ENCODE measurements around the gene SLC49A4.
A peak's percentile ranks its signal among the peaks of the same experiment; 100 is the strongest.
"Not testable (repeated sequence)": the region's sequence is repeated elsewhere in the genome, so short reads cannot be mapped to it uniquely, and the experiment has no call there.

Gene SLC49A4, protein sequence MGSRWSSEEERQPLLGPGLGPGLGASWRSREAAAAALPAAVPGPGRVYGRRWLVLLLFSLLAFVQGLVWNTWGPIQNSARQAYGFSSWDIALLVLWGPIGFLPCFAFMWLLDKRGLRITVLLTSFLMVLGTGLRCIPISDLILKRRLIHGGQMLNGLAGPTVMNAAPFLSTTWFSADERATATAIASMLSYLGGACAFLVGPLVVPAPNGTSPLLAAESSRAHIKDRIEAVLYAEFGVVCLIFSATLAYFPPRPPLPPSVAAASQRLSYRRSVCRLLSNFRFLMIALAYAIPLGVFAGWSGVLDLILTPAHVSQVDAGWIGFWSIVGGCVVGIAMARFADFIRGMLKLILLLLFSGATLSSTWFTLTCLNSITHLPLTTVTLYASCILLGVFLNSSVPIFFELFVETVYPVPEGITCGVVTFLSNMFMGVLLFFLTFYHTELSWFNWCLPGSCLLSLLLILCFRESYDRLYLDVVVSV

DNA sequence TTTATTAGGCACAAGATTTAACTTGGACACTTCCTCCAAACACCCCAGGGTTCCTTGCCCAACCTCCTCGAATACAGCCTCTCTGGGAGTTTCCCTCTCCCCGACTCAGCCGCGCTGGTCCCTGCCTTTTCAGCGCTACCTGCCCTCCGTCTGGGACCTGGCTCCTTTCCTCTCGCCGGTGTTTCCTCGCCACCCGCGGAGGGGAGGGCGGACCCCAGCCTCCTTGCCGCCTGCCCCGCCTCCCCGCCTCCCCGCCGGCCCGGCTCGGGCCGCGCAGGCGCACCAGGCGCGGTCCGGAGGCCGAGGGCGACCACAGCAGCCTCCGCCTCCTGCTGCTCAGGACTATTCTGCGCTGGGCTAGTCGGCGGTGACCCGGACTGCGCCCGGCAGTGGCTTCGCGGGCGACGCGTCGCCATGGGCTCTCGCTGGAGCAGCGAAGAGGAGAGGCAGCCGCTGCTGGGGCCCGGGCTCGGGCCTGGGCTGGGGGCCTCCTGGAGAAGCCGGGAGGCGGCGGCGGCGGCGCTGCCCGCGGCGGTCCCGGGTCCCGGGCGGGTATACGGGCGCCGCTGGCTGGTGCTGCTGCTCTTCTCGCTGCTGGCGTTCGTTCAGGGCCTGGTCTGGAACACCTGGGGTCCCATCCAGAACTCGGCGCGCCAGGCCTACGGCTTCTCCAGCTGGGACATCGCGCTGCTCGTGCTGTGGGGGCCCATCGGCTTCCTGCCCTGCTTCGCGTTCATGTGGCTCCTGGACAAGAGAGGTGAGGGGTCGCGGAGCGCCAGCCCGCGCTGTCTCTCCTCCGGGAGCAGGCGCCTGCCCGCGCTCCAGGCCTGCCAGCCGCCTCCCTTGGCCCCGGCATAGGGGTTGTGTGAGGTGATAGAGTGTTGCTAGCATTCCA lies at the start of gene SLC49A4:
Gene SLC49A4, plus strand, starts transcription at position 291 of the 895 bp plus-strand sequence. Its CDS starts 124 bp downstream, at position 415.
- DNase-seq = peak; percentile 63

DNA sequence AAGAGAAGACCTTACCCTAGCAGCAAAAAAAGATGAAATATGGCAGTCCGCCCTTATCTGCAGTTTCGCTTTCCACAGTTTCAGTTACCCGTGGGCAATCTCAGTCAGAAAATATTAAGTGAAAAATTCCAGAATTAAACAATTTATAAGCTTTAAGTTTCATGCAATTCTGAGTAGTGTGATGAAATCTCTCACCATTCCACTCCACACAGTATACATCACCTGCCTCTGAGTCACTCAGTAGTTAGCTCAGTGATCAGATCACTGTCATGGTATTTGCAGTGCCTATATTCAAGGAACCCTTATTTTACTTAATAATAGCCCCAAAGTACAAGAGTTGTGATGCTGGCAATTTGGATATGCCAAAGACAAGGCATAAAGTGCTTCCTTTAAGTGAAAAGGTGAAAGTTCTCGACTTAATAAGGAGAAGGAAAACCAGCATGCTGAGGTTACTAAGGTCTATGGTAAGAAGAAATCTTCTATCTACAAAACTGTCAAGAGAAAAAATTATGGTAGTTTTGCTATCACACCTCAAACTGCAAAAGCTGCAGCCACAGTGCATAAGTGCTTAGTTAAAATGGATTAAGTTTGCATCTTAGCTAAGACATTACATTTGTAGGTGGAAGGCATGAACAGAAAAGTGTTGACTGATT lies 49.4 kb upstream of the SLC49A4 start:
- no peak for DNase-seq

DNA sequence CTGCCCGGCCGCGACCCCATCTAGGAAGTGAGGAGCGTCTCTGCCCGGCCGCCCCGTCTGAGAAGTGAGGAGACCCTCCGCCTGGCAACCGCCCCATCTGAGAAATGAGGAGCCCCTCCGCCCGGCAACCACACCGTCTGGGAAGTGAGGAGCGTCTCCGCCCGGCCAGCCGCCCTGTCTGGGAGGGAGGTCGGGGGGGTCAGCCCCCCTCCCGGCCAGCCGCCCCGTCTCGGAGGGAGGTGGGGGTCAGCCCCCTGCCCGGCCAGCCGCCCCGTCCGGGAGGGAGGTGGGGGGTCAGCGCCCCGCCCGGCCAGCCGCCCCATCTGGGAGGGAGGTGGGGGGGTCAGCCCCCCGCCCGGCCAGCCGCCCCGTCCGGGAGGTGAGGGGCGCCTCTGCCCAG lies 47.6 kb upstream of the SLC49A4 start:
- not testable (repeated sequence) for DNase-seq

DNA sequence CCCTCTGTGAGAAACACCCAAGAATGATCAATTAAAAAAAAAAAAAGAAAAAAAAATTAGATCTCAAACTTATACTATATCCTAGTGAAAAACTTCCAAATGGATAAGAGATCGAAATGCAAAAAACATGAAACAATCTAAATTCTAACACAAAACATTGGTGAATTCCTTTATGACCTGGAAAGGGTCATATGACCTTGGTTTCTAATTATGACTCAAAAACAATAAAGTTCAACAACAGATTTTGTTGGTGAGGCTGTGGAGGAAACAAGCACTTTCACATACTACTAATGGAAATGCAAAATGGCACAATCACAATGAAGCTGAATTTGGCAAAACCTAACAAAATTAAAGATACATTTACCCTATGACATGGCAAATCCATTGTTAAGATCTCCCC lies 46.5 kb upstream of the SLC49A4 start:
- no peak for DNase-seq

DNA sequence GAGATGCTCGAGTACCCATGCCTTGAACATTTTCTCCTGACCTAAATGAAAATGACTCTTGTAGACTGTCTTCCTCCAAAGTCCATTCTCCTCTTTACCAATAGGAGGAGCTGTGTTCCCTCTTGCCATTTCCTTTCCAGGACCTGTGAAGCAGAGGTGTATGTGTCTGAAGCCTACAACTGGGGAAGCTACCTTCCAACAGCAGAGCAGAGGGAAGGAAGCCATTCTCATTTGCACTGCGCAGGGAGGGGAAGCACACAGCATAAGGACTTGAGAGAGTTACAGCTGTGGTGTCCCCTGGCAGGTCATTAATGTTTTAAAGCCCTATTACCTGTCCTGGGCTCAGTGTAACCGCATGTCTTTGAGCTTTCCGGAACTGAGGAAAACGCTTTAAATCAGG lies 39.9 kb upstream of the SLC49A4 start:
- peak; percentile 67 for DNase-seq

DNA sequence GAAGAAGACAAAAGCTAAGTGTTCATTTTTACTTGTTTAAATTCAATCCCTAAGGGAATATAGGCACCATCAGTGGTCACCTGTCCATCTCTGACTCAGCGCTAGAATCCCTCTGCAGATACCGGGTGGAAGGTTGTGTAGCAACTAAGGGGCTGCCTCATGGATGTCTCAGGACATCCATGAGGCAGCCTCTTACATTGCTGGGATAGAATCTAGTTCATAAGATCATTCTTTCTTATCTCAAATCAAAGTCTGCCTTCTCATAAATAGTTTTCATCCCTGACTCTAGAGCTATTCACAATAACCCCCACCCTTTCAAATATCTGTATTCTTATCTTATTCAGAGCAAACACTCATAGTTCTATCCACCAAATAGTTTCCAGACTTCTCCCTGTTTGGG lies 39.4 kb upstream of the SLC49A4 start:
- DNase-seq = no peak

DNA sequence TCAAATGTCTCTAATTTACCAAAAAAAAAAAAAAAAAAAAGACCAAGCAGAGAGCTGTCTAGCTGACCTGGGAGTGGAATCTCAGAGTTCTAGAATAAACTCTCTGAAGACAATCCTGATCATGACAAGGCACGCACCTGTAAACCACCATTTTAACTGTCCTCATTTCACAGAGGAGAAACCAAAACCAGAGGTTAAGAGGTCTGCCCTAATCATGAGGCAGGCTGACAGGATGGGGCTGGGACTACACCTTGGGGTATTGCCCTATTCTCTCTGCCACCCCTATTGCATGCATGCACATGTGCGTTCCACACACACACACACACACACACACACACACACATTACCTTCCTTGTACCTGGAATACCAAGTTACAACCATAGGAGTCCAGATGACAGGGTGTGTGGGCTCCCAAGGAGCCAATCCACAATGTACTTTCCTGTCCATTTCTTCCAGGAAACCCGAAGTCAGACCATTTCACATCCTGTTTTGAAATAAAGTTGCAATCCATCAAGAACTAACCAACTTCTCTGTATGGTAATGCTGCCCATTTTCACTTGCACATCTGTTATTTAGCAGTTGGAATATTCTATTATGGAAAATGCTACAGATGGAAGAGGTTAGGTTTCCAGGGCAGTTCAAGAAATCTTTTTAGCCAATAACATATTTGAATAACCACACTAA lies 35.9 kb upstream of the SLC49A4 start:
- no peak for DNase-seq

DNA sequence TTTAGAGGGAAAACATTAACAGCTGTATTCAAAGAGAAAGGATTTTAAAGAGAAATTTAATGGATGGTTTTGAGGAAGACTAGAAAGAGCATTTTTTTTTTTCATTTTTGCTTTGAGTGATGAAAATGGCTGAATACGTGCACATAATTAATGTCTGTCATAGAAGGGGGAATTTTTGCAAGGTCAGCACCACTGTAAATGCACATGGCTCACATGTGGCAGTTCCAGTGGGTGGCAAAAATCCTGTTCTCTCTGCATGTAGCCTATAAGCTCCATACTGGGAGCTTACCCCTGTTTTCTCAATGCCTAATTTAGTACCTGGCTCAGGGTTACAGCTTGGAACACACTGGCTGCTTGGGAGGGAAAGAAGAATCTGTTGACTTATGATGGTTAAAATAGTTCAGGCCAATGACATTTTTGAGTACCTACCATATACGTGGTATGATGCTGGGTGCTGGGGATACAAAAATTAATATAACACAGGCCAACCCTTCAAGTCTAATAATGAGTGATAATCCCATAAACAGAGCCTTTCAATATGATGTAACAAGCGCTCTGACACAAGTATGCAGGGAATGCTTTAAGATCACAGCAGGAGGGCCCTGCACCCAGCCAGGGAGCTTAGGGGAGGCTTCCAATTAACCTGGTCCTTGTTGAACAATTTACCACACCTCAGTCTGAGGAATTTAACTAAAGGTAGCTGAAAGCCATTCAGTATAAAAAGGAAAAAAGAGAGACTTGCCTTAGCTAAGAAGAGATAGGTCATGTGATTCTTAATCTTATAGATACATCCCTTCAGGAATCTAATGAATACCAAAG lies 34.2 kb upstream of the SLC49A4 start:
- DNase-seq = no peak

DNA sequence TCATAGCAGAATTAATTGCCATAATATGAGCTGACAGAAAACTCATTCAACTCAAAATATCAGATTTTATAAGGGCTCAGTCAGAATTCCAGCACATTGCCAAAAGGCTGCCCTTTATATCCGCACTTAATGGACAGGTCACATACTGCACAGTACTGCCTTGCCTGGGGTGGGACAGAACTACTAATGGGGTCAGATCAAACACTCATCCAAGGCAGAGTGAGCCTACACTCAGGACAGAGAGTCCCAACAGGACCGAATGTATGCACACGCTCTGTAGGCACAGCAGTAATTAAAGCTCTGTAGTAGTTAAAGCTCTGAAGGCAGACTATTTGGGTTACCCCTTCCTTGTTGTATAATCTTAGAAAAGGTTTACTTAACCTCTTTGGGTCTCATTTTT lies 28.4 kb upstream of the SLC49A4 start:
- DNase-seq = no peak

DNA sequence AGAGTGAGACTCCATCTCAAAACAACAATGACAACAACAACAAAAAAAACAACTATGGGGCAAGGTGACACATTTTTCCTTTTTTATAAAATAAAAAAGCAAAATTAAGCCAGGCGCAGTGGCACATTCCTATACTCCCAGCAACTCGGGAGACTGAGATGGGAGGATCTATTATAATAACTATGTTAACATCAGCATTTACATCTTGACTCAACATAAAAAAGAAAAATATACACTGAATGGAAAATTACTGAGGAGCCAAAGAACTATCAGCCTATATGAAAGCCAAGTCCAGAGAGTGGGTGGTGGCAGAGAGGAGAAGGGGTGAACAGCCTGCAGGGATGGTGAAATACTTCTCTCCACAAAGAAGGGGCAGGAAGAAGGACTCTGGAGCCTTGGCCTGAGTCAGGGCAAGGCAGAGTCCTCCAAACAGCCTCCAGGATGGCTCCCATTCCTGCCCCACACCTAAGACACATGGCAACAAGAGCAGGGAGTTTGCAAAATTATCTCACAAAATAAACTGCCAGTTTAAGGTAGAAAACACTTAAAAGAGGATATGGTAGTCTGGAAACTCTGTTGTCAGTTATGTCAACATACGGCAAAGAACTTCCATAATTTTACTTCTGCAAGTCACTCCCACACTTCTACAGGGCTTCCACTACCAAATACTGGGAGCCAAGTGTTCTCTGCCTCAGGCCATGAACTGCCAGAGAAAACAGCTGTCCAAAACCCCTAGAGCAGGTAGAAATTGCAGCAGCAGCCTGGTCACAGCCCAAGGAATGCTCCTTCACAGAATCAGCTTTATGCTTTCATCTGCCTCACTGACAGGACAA lies 27.1 kb upstream of the SLC49A4 start:
- DNase-seq = no peak

DNA sequence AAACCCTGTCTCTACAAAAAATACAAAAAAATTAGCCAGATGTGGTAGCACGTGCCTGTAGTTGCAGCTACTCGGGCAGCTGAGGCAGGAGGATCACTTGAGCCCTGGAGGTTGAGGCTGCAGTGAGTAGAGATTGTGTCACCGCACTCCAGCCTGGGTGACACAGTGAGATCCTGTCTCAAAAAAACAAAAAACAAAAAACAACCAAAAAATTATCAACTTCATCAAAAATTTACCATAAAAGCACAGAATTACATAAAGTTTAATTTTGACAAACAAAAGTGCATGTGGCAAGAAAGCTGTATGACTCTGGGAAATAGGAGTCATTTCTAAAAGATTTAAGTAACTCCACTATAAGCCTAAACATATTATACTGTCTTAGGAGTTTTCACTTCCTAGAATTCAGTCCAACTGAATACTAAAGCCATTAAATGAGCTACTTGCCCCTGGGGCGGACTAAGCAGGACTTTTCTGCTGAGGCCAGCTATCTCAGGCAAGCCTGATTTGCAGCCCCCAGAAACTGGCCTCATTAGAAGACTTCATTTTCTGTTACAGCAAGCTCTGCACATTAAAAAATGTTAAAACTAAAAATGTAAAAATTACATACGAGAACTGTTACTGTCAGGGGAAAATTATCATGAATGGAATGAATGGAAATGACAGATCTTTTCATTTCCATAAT lies 24.2 kb upstream of the SLC49A4 start:
- DNase-seq = no peak

DNA sequence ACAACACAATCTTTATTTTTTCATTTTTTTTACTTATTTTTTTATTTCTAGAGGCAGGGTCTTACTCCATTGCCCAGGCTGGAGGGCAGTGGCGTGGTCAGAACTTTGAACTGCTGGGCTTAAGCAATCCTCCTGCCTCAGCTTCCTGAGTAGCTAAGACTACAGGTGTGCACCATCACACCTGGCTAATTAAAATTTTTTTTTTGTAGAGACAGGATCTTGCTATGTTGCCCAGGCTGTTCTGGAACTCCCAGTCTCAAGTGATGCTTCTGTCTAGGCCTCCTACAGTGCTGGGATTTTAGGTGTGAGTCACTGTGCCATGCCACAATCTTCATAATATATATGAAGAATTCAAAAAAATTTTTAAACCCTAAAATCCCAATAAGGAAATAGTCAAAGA lies 22.0 kb upstream of the SLC49A4 start:
- DNase-seq = no peak

DNA sequence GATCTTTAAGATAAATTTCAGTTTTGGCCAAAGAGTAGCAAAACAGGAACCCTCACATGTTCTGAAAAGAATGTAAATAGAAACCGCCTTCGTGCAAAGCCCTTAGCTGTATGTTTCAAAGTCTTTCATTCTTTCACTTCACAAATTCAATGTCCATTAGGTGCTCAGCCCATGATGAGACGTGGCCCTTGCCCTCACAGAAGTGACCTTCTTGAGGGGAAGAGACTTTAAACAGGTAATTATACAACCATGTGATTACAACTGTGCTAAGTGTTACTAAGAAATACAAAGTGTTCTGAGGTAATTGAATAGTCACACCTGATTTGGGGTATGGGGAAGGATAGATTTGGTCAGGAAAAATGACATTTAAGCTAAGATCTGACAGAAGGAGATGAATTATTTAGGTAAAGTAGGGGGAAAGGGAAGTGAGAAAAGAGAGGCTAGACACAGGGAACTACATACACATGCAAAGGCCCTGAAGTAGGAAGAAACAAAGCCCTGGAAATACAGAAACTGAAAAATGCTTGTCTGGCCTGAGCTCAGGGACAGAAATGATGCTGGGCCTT lies 20.8 kb upstream of the SLC49A4 start:
- no peak for DNase-seq

DNA sequence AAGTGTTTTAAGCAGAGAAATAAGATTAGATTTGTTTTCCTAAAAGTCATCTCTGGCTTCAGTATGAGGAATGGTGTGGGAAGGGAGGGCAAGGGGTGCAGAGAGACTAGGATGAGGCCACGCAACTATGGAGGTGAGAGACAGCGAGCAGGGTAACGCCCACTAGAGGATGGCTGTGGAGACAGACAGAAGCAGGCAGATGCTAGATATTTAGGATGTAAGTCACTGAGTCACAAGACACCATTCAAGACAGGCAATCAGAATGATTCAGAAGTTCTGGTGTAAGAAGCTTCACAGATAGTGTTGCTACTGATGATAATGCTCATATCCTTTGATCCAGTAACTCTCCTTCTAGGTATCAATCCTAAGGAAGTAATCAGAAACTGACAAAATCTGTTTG lies 20.3 kb upstream of the SLC49A4 start:
- DNase-seq = peak; percentile 62

DNA sequence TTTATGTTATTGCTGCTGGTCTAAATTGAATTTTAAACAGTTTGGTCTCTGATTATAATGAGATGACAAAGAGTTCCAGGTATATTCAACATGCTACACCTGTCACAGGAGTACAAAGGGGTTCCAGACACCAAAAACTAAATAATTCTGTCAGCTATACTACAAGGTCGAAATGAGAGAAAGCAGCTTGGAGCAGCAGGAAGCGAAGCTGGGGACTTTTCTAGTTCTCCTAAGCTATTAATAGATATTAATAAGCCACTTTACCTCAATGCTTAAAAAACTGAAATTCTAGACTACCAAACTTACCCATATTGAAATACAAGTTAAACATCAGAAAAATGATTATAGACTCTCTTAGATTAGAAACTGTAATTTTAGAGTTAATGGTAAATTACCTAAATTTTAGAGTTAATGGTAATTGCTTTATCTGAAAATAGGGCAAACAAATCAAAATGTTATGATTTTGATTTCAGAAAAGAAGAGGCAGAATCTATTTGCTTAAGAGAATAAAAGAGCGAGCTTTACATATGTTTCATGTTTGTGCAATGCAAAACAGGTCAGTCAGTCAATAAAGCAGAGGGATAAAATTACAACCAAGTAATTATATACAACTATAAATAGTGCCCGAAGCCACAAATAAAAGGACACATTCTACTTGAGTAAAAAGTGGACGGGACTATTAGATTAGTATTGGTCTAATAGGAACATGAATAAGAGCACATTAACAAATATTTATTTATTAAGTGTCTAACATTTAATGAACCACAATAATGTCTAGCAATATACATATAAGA lies 18.0 kb upstream of the SLC49A4 start:
- no peak for DNase-seq

DNA sequence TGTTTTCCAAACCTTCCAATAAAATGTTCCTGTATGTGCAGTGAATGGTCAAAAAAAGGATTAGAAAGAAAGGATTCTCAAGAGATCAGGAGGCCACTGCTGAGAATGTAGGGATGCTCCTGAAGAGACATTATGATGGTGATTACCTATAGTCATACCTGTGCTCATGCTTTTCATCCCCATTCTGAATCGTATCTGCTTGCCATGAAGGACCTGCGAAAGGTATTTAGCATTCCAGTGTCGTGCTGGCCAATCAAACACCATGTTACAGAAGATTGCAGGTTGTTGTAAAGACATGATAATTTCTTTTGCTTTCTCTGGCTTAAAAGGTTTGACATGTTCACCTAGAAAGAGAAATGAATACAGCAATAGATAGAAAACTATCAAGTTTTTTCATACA lies 17.3 kb upstream of the SLC49A4 start:
- no peak for DNase-seq

DNA sequence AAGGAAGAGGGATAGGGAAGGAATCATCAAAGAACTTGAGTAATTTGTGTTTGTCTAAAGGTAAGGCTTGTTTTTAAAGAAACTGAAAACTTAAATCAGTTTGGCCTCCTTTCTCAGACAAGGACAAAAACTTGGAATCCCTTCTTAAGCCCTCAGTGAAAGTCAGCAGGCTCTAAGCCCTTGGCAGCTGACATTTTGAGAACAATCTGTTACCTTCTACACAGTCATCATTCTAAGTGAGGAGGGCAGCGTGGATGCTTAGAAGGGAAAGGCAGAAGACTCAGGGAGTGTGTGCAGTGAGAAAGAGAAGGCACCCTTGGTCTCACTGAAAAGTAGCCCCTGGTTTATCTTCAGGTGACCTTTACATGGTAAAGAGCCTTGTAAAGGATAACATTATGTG lies 12.1 kb upstream of the SLC49A4 start:
- DNase-seq = no peak

DNA sequence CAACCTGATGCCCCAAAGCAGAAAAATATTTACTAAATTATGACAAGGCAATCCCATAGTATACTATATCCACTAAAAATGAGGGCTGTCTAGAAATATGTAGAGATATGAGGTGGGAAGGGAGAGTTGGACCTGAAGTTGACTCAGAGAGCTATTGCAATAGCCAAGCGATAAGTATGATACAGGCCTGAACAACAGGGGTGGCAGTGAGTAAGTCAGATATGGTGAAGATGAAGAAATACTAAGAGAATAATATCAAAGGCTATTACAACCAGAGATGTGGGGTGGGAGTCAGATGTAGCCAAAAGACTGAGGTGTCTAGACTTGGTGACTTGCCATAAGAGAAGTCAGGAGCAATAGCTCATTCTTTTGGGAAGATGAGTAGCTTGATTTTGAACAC lies 10.4 kb upstream of the SLC49A4 start:
- DNase-seq = no peak

DNA sequence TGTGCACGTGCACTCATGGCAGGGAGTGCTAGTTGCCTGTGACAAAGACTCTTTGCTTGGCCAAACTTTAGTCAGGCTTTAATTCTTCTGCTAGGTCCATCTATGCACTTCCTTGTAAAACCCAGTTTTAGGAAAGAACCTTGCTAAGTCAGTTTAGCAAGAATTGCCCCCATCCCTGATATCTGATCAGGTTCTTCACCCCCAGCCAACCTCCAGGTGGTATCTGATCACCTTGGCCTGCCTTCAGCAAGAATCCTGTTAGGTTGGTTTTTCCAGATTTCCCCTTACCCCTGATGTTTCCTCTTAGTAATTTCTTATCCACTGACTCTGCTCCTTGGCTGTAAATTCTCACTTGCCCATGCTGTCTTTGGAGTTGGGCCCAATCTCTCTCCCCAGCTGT lies 9.6 kb upstream of the SLC49A4 start:
- DNase-seq = no peak

Data from hematopoietic multipotent progenitor cell treated with erythropoietin and hydrocortisone succinate and interleukin-3 and kit ligand, for 8 days (in vitro differentiated cells).